IPS-15b (cell line): Measurements from ENCODE around the gene ZBP1.

Experiments
- H3K27me3 ChIP-seq: one replicate; pipeline ENCODE4 v1.6.1; 2013; ENCODE audit warnings: low read length; ENCODE audit not compliant: control insufficient read depth, insufficient read depth
- H3K36me3 ChIP-seq: one replicate; pipeline ENCODE4 v1.6.1; 2013; ENCODE audit warnings: low read length; ENCODE audit not compliant: control insufficient read depth, insufficient read depth
- H3K4me1 ChIP-seq: one replicate; pipeline ENCODE4 v1.6.1; 2013; ENCODE audit warnings: mild to moderate bottlenecking, low read length; ENCODE audit not compliant: control insufficient read depth, insufficient read depth
- H3K4me3 ChIP-seq: one replicate; pipeline ENCODE4 v1.5.1; 2013; ENCODE audit warnings: low read depth, low read length
- H3K9ac ChIP-seq: one replicate; pipeline ENCODE4 v1.6.1; 2013; ENCODE audit warnings: low read depth, mild to moderate bottlenecking, low read length
- H3K9me3 ChIP-seq: one replicate; pipeline ENCODE4 v1.6.1; 2013; ENCODE audit warnings: mild to moderate bottlenecking, low read length; ENCODE audit not compliant: control insufficient read depth, insufficient read depth

ZBP1 gene

GRCh38 chr20:57574954-57575353 lies 45.3 kb downstream of the ZBP1 start:
- Histone ChIP-seq H3K9me3 (no peaks in the 10 kb centered on the region), H3K9ac (no peak overlapping the region), H3K27me3 (peaks cover 3% of the 10 kb centered on the region), H3K4me3 (no peak overlapping the region), H3K4me1 (no peaks in the 10 kb centered on the region), H3K36me3 (no peaks in the 10 kb centered on the region)

- Histone ChIP-seq H3K27me3 (peaks cover 3% of the 10 kb centered on the region), H3K4me3 (no peak overlapping the region), H3K9me3 (no peaks in the 10 kb centered on the region), H3K9ac (no peak overlapping the region), H3K36me3 (no peaks in the 10 kb centered on the region), H3K4me1 (no peaks in the 10 kb centered on the region)
Observed at GRCh38 chr20:57573894-57574293, 46.3 kb downstream of the ZBP1 start.

- H3K4me3 ChIP-seq: no peak overlapping the region
- H3K36me3 ChIP-seq: no peaks in the 10 kb centered on the region
- no peaks in the 10 kb centered on the region for H3K9me3 ChIP-seq
- peaks cover 3% of the 10 kb centered on the region for H3K27me3 ChIP-seq
- H3K4me1 ChIP-seq: no peaks in the 10 kb centered on the region
- no peak overlapping the region for H3K9ac ChIP-seq
Observed at GRCh38 chr20:57573242-57573641, 47.0 kb downstream of the ZBP1 start.

GRCh38 chr20:57571782-57572416 lies 48.3 kb downstream of the ZBP1 start:
- Histone ChIP-seq H3K9ac (no peak overlapping the region), H3K9me3 (no peaks in the 10 kb centered on the region), H3K36me3 (no peaks in the 10 kb centered on the region), H3K27me3 (peaks cover 3% of the 10 kb centered on the region), H3K4me3 (no peak overlapping the region), H3K4me1 (no peaks in the 10 kb centered on the region)

- Histone ChIP-seq H3K27me3 (peaks cover 3% of the 10 kb centered on the region), H3K4me1 (no peaks in the 10 kb centered on the region), H3K9me3 (no peaks in the 10 kb centered on the region), H3K9ac (no peak overlapping the region), H3K36me3 (no peaks in the 10 kb centered on the region), H3K4me3 (no peak overlapping the region)
Observed at GRCh38 chr20:57570920-57571319, 49.3 kb downstream of the ZBP1 start.

- Histone ChIP-seq H3K4me3 (no peak overlapping the region), H3K27me3 (peaks cover 3% of the 10 kb centered on the region), H3K4me1 (no peaks in the 10 kb centered on the region), H3K36me3 (no peaks in the 10 kb centered on the region), H3K9ac (no peak overlapping the region), H3K9me3 (no peaks in the 10 kb centered on the region)
Observed at GRCh38 chr20:57570145-57570850, 49.9 kb downstream of the ZBP1 start.

GRCh38 chr20:57568960-57569359 lies 51.3 kb downstream of the ZBP1 start:
- Histone ChIP-seq H3K9ac (no peak overlapping the region), H3K9me3 (no peaks in the 10 kb centered on the region), H3K36me3 (no peaks in the 10 kb centered on the region), H3K4me1 (no peaks in the 10 kb centered on the region), H3K4me3 (no peak overlapping the region), H3K27me3 (peaks cover 3% of the 10 kb centered on the region)

GRCh38 chr20:57568088-57568896 lies 51.9 kb downstream of the ZBP1 start:
- no peak overlapping the region for H3K9ac ChIP-seq
- H3K4me1 ChIP-seq: no peaks in the 10 kb centered on the region
- peaks cover 3% of the 10 kb centered on the region for H3K27me3 ChIP-seq
- no peak overlapping the region for H3K4me3 ChIP-seq
- H3K36me3 ChIP-seq: no peaks in the 10 kb centered on the region
- H3K9me3 ChIP-seq: no peaks in the 10 kb centered on the region

GRCh38 chr20:57567471-57568079 lies 52.7 kb downstream of the ZBP1 start:
- Histone ChIP-seq H3K36me3 (no peaks in the 10 kb centered on the region), H3K9me3 (no peaks in the 10 kb centered on the region), H3K9ac (no peak overlapping the region), H3K27me3 (peaks cover 3% of the 10 kb centered on the region), H3K4me3 (no peak overlapping the region), H3K4me1 (no peaks in the 10 kb centered on the region)

- no peaks in the 10 kb centered on the region for H3K9me3 ChIP-seq
- no peaks in the 10 kb centered on the region for H3K36me3 ChIP-seq
- H3K9ac ChIP-seq: no peak overlapping the region
- no peak overlapping the region for H3K4me3 ChIP-seq
- H3K27me3 ChIP-seq: no peaks in the 10 kb centered on the region
- H3K4me1 ChIP-seq: no peaks in the 10 kb centered on the region
Observed at GRCh38 chr20:57566803-57567459, 53.3 kb downstream of the ZBP1 start.

GRCh38 chr20:57566399-57566798 lies 53.8 kb downstream of the ZBP1 start:
- no peaks in the 10 kb centered on the region for H3K4me1 ChIP-seq
- H3K9me3 ChIP-seq: no peaks in the 10 kb centered on the region
- H3K36me3 ChIP-seq: no peaks in the 10 kb centered on the region
- no peaks in the 10 kb centered on the region for H3K27me3 ChIP-seq
- no peak overlapping the region for H3K4me3 ChIP-seq
- no peak overlapping the region for H3K9ac ChIP-seq
